KBM-7 (cell line): Measurements from ENCODE around the gene RPH3AL.
A peak's percentile ranks its signal among the peaks of the same experiment; 100 is the strongest.
"Not testable (repeated sequence)": the region's sequence is repeated elsewhere in the genome, so short reads cannot be mapped to it uniquely, and the experiment has no call there.

ENCODE experiments used
- DNase-seq: peaks from one replicate; pipeline ENCODE4 v3.0.0-alpha.2; 2015
- in situ Hi-C: fragments of 300-500 bp; cut with MboI; formaldehyde crosslinking; loops from 2 replicates; pipeline ENCODE4 v1.14.3; 2020; ENCODE audit warnings: low sequenced_read_pairs, low pct_unique_long_range_greater_than_20kb, mixed read lengths

The RPH3AL gene

GRCh38 chr17:204427-205147, 148.0 kb downstream of the RPH3AL start:
- DNase-seq = no peak
- in situ Hi-C loops = no loop called here

- in situ Hi-C loops = no loop called here
- no peak for DNase-seq
These were observed 150.1 kb downstream of the RPH3AL start for GRCh38 chr17:202501-202951.

DNA sequence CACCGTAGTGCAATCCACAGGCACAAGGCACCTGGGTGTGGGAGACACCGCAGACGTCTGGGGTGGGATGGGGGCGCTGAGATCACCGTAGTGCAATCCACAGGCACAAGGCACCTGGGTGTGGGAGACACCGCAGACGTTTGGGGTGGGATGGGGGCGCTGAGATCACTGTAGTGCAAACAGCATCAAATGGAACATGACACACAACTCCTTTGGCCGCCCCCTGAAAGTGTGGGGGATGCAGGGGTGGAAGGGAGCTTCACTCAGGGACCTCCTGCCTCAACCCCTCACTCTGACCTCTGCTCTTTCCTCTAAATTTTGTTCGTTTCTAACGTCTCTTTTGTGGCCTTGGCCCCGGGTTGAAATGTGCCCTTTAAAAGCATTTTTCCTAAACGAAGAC, 150.9 kb downstream of the RPH3AL start:
- DNase-seq, in situ Hi-C loops: not testable (repeated sequence)

- DNase-seq, in situ Hi-C loops: not testable (repeated sequence)
These were observed 151.3 kb downstream of the RPH3AL start for GRCh38 chr17:201257-201656.

DNA sequence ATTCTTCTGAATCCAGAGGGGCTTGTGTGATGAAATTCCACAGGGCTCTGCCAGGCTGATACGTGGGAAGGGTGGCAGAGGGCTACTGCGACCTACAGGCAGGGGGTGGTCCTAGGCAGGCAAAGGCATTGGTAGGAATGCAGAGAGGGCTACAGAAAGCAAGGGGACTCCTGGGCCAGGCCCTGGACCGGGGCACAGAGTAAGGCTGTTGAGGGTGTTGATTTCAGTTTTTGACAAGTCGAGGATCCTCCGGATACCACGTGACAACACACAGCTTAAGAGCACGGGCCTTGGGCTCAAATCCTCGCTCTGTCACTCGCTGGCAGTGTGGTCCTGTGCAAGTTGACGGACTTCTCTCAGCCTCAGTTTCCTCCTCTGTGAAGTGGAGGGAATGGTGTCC, 152.0 kb downstream of the RPH3AL start:
- DNase-seq = no peak
- in situ Hi-C loops = no loop called here

DNA sequence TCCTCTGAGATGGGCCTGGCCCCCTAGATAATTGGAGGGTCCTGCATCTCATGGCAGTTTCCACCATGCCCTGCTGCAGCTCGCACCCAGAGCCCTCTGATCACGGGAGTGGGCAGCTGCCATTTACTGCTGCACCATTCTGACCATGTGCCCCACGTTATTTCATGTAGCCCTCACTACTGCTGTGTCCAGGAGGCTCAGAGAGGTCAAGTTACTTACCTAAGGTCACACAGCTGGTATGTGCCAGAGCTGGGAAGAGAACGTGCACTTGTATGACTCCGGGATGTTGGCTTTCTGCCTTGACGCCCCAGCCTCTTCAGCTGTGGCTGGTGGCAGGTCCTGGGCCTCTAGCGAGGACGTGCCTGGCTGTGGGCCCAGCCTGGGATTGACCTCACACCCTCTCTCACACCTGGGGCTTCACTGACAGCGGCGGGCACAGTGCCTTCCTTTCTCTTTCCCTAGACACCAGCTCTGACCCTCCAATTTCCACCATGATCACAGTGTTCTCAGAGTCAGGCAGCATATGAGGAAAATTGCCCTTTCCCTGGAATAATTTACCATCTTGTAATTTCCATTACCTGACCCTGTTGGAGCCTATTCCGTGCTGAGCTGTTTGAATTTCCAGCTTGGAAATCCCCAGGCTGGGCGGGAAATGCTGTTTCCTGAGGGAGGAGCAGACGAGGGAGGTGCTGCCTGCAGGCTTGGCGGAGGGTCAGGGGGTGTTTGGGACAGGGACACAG, 152.6 kb downstream of the RPH3AL start:
- in situ Hi-C loops = no loop called here
- DNase-seq = no peak

DNA sequence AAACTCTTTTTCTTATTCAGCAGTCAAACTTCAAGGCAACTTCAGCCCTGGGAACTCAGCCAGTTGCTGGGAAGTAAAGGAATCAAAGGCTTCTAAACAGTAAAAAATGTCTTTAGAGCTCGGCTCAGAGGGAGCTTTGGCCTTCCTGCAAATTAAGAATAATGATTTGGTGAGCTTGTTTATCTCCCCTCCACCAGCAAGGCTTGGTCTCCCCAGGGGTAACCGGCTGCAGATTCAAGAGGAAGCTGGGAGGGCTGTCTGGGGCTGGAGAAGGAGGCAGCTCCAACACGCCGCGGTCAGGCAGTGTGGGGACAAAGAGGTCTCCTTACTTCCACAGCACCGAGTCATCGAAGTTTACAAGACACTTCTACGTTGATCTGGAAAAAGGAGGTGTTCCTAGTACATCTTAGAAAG, 153.4 kb downstream of the RPH3AL start:
- in situ Hi-C loops = no loop called here
- DNase-seq = peak; percentile 15

- DNase-seq, in situ Hi-C loops: not testable (repeated sequence)
These were observed 154.4 kb downstream of the RPH3AL start for GRCh38 chr17:198225-198624.

- in situ Hi-C loops = no loop called here
- no peak for DNase-seq
These were observed 155.3 kb downstream of the RPH3AL start for GRCh38 chr17:197352-197751.

GRCh38 chr17:194828-195602, 157.6 kb downstream of the RPH3AL start:
- in situ Hi-C loops = no loop called here
- no peak for DNase-seq

DNA sequence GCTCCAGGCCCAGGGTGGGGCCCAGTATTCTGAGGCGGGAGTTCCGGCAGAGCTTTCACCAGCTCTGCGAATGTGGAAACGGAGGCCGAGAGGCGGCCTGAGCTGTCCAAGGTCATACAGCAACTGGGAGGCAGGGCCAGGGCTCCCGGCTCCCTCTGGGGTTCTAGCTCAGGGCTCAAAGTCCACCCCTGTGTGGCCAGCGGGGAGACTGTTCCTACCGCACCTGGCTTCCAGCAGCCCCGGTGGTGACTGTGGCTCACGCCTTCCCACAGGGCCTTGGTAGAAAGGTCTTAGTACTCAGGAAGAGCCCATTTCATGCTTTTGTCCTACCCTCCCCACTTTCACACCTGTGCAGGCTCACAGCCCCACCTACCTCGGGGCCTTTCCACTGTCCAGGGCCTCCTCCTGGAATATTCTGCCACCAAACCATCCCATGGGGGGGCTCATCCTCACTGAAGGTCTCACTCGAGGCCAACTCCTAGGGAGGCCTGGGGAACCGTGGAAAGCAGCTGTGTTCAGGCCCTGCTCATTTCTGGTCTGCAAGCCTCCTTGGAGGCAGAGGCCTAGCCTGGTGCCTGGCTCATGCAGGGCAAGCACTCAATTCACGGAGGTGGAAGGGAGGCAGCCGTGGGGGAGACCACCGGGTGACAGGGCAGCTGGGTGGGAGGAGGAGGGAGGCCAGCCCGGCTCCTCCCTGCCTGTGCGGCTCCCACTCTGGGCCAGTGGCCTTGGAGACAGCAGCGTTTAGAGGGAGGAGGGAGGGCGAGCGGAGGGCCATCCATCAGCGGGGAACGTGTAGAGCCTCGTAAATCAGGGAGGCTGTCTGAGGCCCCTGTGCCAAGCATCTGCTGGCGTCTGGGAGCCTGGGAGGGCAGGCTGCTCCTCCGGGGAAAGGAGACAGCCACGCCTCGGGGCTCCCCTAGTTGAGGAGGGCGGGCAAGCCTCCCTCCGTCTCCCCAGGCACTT, 158.5 kb downstream of the RPH3AL start:
- in situ Hi-C loops = no loop called here
- no peak for DNase-seq

GRCh38 chr17:193426-193810, 159.2 kb downstream of the RPH3AL start:
- in situ Hi-C loops = no loop called here
- no peak for DNase-seq

DNA sequence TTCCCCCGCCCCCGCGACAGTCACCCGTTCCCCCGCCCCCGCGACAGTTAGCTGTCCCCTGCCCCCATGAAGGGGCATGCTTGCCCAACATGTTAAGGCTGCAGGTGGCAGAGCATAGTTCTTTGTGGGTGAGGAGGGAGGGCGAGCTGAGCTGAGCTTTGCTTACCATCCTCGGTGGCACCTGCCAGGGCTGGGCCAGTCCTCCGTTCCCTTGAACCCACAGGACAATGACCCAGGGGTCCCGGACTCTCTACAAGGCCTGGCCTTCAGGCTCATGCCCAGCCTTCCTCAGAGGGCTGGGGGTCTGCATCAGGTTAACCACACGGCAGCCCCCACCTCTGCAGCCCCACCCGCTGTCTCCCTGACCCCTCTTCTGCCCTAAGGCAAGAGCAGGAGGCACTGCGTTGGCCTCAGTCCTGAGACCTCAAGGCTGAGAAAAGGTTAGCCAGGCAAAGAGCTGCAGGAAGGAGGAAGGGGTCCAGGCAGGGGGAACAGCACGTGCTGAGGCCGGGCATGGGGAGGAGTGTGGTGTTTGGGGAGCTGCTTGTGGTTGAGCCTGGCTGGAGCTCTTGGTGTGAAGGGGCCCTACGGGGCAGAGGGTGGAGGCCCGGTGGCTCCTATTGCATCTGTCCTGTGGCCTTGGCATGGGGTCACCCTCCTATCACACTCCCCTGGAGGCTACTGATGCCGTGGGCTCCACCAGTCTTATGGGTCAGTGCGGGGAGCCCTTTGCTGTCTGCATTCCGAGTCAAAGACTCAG, 159.8 kb downstream of the RPH3AL start:
- in situ Hi-C loops = no loop called here
- DNase-seq = no peak

DNA sequence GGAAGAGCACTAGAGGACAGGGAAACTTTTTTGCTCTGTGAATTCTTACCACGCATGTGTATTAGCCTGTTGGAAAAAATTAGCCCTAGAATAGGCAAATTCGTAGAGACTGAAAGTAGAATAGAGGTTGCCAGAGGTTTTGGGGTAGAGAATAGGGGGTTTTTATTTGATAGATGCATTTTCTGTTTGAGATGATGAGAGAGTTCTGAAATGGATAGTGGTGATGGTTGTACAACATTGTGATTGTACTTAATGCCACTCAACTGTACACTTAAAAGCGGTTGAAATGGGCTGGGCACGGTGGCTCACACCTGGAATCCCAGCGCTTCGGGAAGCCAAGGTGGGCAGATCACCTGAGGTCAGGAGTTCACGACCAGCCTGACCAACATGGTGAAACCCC, 163.2 kb downstream of the RPH3AL start:
- in situ Hi-C loops = no loop called here

DNA sequence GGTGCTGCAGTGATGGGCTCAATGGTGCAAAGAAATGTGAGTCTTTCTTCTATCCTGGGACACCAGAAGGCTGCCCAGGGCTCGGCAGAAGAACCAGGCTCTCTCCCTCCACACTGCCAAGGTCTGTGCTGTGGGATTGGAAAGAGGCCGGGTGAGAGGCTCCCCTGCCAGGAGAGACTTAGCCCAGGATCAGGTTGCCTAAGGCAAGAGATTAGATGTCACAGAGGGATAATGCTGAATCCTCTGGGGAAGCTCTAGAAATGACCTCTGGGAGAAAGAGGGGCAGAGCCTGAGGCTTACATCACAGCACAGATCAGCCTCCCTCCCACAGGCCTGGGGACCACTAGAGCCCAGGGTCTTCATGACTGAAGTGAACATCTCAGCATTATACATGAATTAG, 165.5 kb downstream of the RPH3AL start:
- in situ Hi-C loops = no loop called here
- DNase-seq = no peak

More for the DNA sequence above, 163.2 kb downstream of the RPH3AL start:
- no peak for DNase-seq

GRCh38 chr17:185445-186138, 167.0 kb downstream of the RPH3AL start:
- in situ Hi-C loops = no loop called here
- DNase-seq = no peak

GRCh38 chr17:183021-183420, 169.6 kb downstream of the RPH3AL start:
- in situ Hi-C loops = no loop called here
- DNase-seq = no peak
